Measurements from ENCODE around the gene TLR8. TPM values are rescaled to one million over a fixed set of nuclear protein-coding genes. Genes with fewer than 3 reads are reported as not detected.
"Not testable (repeated sequence)": the region's sequence is repeated elsewhere in the genome, so short reads cannot be mapped to it uniquely, and the experiment has no call there.

Gene TLR8
- total RNA-seq, 2 donors from 2014 or later = not detected

- no peak for ATAC-seq (replicated peaks)
- peak overlapping the region; percentile 97 for H3K27ac Mint-ChIP-seq
- peaks cover 6% of the 10 kb centered on the region for H3K9me3 Mint-ChIP-seq
- H3K4me3 Mint-ChIP-seq = peak overlapping the region; percentile 97
- H3K27me3 Mint-ChIP-seq = no peaks in the 10 kb centered on the region
- peaks cover 14% of the 10 kb centered on the region for H3K36me3 Mint-ChIP-seq (ENCODE audit: low read depth)
- peaks cover 30% of the 10 kb centered on the region for H3K4me1 Mint-ChIP-seq
Observed at GRCh38 chrX:12958059-12958458, 51.6 kb downstream of the TLR8 start.

GRCh38 chrX:12958461-12958860 is 52.0 kb downstream of the TLR8 start:
- H3K27ac Mint-ChIP-seq = peak overlapping the region; percentile 97
- H3K4me3 Mint-ChIP-seq = peak overlapping the region; percentile 97
- no peaks in the 10 kb centered on the region for H3K27me3 Mint-ChIP-seq
- H3K4me1 Mint-ChIP-seq = peaks cover 30% of the 10 kb centered on the region
- H3K9me3 Mint-ChIP-seq = peaks cover 6% of the 10 kb centered on the region
- H3K36me3 Mint-ChIP-seq (ENCODE audit: low read depth) = peaks cover 14% of the 10 kb centered on the region
- ATAC-seq (replicated peaks) = no peak

GRCh38 chrX:12961196-12961718 is 54.8 kb downstream of the TLR8 start:
- H3K27me3 Mint-ChIP-seq = no peaks in the 10 kb centered on the region
- H3K9me3 Mint-ChIP-seq = peaks cover 6% of the 10 kb centered on the region
- peak overlapping the region; percentile 75 for H3K4me3 Mint-ChIP-seq
- peak overlapping the region; percentile 72 for H3K27ac Mint-ChIP-seq
- ATAC-seq (replicated peaks) = no peak
- peaks cover 7% of the 10 kb centered on the region for H3K36me3 Mint-ChIP-seq (ENCODE audit: low read depth)
- H3K4me1 Mint-ChIP-seq = peaks cover 31% of the 10 kb centered on the region

GRCh38 chrX:12962041-12962504 is 55.7 kb downstream of the TLR8 start:
- ATAC-seq (replicated peaks) = no peak
- H3K27ac Mint-ChIP-seq = peak overlapping the region; percentile 72
- H3K36me3 Mint-ChIP-seq (ENCODE audit: low read depth) = no peaks in the 10 kb centered on the region
- no peaks in the 10 kb centered on the region for H3K27me3 Mint-ChIP-seq
- peaks cover 6% of the 10 kb centered on the region for H3K9me3 Mint-ChIP-seq
- H3K4me3 Mint-ChIP-seq = peak overlapping the region; percentile 75
- peaks cover 36% of the 10 kb centered on the region for H3K4me1 Mint-ChIP-seq

GRCh38 chrX:12963210-12963850 is 56.9 kb downstream of the TLR8 start:
- peaks cover 37% of the 10 kb centered on the region for H3K4me1 Mint-ChIP-seq
- not testable (repeated sequence) for ATAC-seq (replicated peaks); H3K27ac Mint-ChIP-seq; H3K4me3 Mint-ChIP-seq; H3K27me3 Mint-ChIP-seq; H3K9me3 Mint-ChIP-seq; H3K36me3 Mint-ChIP-seq (ENCODE audit: low read depth)

- H3K27me3 Mint-ChIP-seq = no peaks in the 10 kb centered on the region
- H3K36me3 Mint-ChIP-seq (ENCODE audit: low read depth) = no peaks in the 10 kb centered on the region
- H3K9me3 Mint-ChIP-seq = peaks cover 6% of the 10 kb centered on the region
- ATAC-seq (replicated peaks) = no peak
- H3K27ac Mint-ChIP-seq = no peak overlapping the region
- H3K4me3 Mint-ChIP-seq = peak overlapping the region; percentile 98
- peaks cover 31% of the 10 kb centered on the region for H3K4me1 Mint-ChIP-seq
Observed at GRCh38 chrX:12965131-12965940, 58.9 kb downstream of the TLR8 start.

- peak; percentile 9 for ATAC-seq (replicated peaks)
- H3K36me3 Mint-ChIP-seq (ENCODE audit: low read depth) = peaks cover 6% of the 10 kb centered on the region
- H3K4me1 Mint-ChIP-seq = peaks cover 24% of the 10 kb centered on the region
- no peaks in the 10 kb centered on the region for H3K27me3 Mint-ChIP-seq
- H3K4me3 Mint-ChIP-seq = peak overlapping the region; percentile 98
- peak overlapping the region; percentile 94 for H3K27ac Mint-ChIP-seq
- H3K9me3 Mint-ChIP-seq = peaks cover 6% of the 10 kb centered on the region
Observed at GRCh38 chrX:12966151-12966550, 59.7 kb downstream of the TLR8 start.

GRCh38 chrX:12967711-12968465 is 61.5 kb downstream of the TLR8 start:
- peak overlapping the region; percentile 94 for H3K27ac Mint-ChIP-seq
- H3K27me3 Mint-ChIP-seq = no peaks in the 10 kb centered on the region
- ATAC-seq (replicated peaks) = peak; percentile 67
- peaks cover 11% of the 10 kb centered on the region for H3K4me1 Mint-ChIP-seq
- peak overlapping the region; percentile 98 for H3K4me3 Mint-ChIP-seq
- H3K9me3 Mint-ChIP-seq = no peaks in the 10 kb centered on the region
- peaks cover 20% of the 10 kb centered on the region for H3K36me3 Mint-ChIP-seq (ENCODE audit: low read depth)

GRCh38 chrX:12970691-12971202 is 64.3 kb downstream of the TLR8 start:
- H3K4me1 Mint-ChIP-seq = peaks cover 11% of the 10 kb centered on the region
- H3K36me3 Mint-ChIP-seq (ENCODE audit: low read depth) = peaks cover 48% of the 10 kb centered on the region
- peak; percentile 43 for ATAC-seq (replicated peaks)
- peak overlapping the region; percentile 96 for H3K27ac Mint-ChIP-seq
- no peaks in the 10 kb centered on the region for H3K9me3 Mint-ChIP-seq
- H3K4me3 Mint-ChIP-seq = peak overlapping the region; percentile 98
- no peaks in the 10 kb centered on the region for H3K27me3 Mint-ChIP-seq

- Mint-ChIP-seq H3K27me3 (no peaks in the 10 kb centered on the region), H3K36me3 (ENCODE audit: low read depth) (peaks cover 55% of the 10 kb centered on the region), H3K4me1 (peaks cover 9% of the 10 kb centered on the region), H3K27ac (peak overlapping the region; percentile 96), H3K9me3 (no peaks in the 10 kb centered on the region), H3K4me3 (peak overlapping the region; percentile 98)
- ATAC-seq (replicated peaks) = peak; percentile 27
Observed at GRCh38 chrX:12971282-12972003, 65.0 kb downstream of the TLR8 start.

GRCh38 chrX:12972243-12972642 is 65.8 kb downstream of the TLR8 start:
- peaks cover 6% of the 10 kb centered on the region for H3K4me1 Mint-ChIP-seq

More at GRCh38 chrX:12972243-12972642, 65.8 kb downstream of the TLR8 start:
- Mint-ChIP-seq H3K36me3 (ENCODE audit: low read depth) (peaks cover 63% of the 10 kb centered on the region), H3K4me3 (peak overlapping the region; percentile 98), H3K9me3 (no peaks in the 10 kb centered on the region), H3K27me3 (no peaks in the 10 kb centered on the region), H3K27ac (peak overlapping the region; percentile 96)
- ATAC-seq (replicated peaks) = no peak
